Stimulated activated CD8-positive, alpha-beta memory T cell treated with anti-CD3 and anti-CD28 coated beads, Interleukin-12 subunit alpha, Interleukin-12 subunit beta, amount 100 ng/mL, for 4 hours (primary cell): Measurements from ENCODE around the gene TMEM154.
A peak's percentile ranks its signal among the peaks of the same experiment; 100 is the strongest.

Source experiments
- DNase-seq: peaks from one replicate; pipeline ENCODE4 v3.0.0-alpha.2; 2020; ENCODE audit warnings: low read depth

Gene TMEM154

DNA sequence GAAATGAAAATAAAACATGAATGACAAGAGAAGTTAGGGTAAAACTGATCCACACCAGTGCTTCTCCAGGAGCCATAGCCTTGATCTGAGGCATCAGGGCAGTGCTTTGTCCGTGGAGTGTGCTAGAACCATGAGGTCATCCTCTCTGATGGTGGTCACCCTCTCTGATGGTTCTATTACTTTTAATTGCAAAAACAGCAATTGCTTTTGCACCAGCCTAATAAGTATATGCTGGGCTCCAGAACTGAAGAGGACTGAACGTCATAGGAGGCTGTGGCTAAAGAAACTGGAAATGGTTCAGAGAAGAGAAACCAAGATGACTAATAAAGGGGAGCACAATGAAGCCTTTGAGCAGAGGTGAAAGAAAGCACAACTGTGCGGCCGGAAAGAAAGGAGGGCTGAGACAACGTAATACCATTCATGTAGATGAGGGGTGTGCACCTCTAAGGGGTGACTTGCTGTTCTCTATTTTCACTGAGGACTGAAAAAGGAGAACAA is 17.0 kb upstream of the TMEM154 start:
- DNase-seq, result peak; percentile 7

GRCh38 chr4:152693871-152694270 is 14.1 kb upstream of the TMEM154 start:
- DNase-seq, result no peak

- DNase-seq, result no peak
Observed at GRCh38 chr4:152691761-152692160, 12.0 kb upstream of the TMEM154 start.

GRCh38 chr4:152690706-152691651 is 11.2 kb upstream of the TMEM154 start:
- no peak for DNase-seq

- no peak for DNase-seq
Observed at GRCh38 chr4:152689615-152690501, 10.1 kb upstream of the TMEM154 start.

- DNase-seq, result no peak
Observed at GRCh38 chr4:152687974-152688599, 8.3 kb upstream of the TMEM154 start.

GRCh38 chr4:152686452-152687013 is 6.7 kb upstream of the TMEM154 start:
- no peak for DNase-seq

GRCh38 chr4:152684587-152684986 is 4.8 kb upstream of the TMEM154 start:
- no peak for DNase-seq

DNA sequence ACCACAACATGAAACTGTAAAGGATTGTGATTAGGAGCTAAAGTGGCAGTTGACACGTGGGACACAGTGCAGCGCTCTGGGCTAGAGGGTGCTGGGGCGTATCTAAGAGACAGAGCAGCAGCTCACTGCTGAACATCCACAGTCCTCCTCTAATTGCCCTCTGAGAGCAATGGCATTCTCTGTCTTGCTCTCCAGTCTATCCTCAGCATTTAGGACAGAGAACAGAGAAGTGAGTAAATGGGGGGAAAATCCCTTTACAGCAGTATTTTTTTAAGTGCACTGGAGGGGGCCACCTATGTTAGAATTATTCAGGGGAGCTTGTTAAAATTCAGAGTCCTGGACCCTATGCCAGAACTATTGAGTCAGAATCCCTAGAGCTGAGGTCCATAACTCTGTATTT is 4.2 kb upstream of the TMEM154 start:
- no peak for DNase-seq

DNA sequence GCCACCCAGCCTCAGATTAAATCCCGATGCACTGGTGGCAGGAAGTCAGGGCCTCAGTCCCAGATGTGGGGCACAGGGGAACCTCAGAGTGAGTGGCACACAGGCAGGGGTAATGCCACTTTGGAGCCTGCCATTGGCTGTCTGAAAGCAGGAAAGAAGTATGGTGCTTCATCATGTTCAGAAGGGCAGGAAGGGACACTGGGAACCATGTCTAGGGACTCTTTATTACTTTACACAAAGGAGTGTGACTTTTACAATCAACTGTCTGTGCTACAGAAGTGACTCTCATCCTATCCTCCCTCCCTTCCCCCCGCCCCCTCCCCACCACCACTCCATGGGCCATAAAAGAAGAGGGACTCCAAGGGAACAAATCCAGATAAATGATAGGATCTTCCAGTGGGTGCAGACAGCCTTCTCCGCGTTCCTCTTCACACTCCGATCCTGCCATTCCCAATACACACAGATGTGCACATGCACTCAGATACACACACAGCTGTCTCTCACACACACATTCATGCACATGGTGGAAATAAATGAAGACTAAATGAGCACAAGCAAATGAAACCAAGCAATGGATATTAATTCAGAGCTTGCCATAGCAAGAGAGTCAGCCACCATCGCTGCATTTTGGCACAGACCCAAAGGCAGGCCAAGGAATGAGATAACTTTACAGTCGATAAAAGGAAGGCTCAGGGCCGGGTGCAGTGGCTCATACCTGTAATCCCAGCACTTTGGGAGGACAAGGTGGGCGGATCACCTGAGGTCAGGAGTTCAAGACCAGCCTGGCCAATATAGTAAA is 2.5 kb upstream of the TMEM154 start:
- DNase-seq, result no peak

- no peak for DNase-seq
Observed at GRCh38 chr4:152680988-152681603, 1.3 kb upstream of the TMEM154 start.

DNA sequence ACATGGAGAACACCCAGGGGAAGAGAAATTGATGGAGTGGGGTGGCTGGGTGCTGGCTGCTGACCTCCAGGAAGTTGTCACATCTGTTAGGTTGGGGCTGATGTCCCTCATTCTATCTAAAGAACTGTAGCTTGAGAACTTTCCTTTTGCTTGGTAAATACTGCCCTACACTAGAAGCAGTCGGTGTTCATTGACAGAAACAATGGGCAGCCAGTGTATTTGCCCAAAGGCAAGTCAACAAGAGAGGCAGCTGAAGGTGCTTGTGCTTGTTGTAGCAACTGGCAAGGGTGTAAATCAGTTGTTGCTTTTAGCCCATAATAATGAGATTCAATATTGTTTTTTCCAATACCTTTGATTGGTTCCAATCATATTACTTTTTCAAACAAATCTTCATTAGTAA is 956 bp downstream of the TMEM154 start:
- DNase-seq, result no peak

- no peak for DNase-seq
Observed at GRCh38 chr4:152677117-152677516, 2.7 kb downstream of the TMEM154 start.

DNA sequence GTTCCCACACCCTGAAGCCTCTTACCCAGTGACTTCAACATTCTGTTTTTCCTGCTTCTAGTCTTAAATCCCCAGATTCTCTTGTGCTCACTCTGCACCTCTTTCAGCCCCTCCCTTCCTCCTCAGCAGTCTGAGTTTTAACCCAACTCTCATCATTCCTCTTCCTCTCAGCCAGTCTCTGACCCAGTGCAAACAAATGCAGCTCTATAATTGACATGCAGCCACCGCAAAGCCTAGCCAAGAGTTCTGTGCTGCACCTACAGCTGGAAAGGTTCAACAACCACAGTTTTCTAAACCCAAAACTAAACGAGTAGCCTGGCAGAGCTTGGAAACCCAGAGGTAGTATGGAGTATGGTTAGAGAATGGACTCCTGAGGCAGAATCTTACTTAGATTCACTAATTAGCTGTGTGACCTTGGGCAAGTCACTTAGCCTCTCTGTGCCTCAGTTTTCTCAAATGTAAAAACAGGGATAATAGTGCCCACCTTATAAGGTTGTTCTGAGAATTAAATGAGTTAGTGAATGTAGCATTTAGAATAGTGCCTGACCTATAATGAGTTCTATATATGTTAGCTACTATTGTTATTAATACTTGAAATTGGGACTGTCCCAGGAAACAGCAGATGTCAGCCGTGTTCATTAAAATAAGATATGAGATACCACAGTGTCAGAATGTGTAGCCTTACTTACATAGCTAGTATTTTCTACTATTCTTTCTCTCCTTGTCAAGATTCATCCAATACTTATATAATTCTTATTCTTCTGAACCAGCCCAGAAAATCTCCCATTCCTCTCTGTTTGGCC is 3.5 kb downstream of the TMEM154 start:
- no peak for DNase-seq

DNA sequence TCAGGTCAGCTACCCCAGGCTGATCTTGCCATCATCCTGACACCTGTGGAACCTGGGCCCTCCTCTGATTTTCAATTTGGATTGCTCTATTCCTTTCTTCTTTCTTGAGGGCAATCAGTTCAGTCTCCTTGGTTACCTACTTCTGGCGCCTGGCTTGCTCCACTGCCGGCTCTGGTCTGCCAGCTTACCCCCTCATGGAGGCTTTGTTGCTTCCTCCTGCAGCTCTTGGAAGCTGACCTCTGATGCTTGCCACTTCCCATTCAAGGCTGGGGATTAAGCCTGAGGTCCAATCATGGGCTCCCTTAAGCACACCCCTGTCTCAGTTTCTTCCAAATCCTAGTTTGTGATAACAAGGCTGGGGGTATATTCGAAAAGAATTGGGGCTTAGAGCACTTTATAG is 5.4 kb downstream of the TMEM154 start:
- no peak for DNase-seq

DNA sequence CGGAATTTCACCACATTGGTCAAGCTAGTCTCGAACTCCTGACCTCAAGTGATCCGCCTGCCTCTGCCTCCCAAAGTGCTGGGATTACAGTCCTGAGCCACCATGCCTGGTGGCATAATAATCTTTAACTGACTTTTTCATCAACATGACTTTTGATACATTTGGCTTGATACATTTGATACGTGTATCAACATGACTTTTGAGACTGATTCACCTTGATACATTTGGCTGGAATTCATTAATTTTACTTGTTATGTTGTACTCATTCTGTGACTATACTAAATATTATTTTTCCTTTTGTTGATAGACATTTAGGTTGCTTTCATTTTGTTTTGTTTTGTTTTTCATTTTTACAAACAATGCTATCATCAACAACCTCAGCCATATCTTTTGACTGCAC is 6.3 kb downstream of the TMEM154 start:
- no peak for DNase-seq

DNA sequence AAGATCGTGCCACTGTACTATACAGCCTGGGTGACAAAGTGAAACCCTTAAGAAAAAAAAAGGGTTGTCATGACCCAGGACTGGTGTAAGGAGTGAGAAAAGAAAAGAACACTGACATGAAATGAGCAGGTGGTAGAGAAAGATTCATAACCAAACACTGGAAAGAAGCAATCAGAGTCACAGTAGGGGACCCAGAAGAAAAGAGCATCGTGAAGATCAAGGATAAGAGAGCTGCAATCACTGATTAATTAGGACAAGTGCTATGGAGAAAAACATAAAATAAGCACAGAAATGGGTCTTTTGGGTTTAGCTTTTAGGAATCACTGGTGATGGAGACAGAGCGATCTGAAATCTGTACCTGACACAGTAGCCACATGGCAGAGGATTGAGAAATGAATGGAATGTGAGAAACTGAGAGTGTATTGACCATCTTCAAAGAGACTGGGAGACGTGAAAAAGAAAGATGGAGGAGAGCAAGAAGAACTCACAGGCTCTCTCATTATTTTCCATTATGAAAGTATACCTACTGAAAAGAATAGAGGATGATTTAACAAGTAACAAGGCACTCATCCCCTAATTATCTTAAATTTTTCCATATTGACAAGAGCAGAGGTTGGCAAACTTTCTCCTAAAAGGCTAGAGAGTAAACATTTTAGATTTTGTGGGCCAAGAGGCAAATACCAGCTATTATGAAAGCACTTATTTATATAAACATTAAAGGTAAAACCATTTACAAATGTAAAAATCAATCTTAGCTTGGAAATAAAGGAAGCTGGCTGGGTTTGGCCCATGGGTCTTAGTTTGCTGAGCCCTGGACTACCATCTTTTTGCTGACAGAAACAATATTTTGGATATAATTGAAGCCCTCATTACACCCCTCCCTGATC is 7.3 kb downstream of the TMEM154 start:
- no peak for DNase-seq

DNA sequence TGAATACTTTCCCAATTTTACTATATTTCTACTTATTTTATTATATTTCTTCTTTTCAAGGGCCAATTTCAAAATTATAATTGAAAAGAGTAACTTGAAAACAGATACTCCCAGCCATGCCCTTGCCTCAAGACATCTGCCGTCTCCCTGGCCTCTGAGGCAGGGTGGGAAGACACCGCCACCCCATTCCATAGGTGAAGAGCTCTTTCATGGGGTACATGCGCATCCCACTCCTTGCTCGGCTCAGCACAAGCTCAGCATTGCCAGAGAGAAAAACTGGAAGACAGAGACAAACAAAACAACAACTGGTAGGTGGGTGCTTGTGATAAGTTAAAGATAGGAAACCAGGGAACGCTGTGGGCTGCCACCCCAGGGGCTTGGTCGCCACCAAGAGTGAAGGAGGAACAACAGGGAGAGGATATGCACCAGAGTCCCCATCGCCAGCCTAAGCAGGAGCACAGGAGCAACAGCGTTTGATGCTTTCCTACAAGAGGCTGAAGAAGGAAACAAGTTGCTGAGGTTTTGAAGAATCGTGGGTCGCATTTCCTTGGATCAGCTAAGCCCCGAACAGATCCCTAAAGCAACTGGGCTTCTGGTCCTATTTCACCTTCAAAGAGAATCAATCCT is 11.3 kb downstream of the TMEM154 start:
- DNase-seq, result no peak
